SKM-1 (cell line): ENCODE data around the gene JMJD7.
"Not testable (repeated sequence)": the region's sequence is repeated elsewhere in the genome, so short reads cannot be mapped to it uniquely, and the experiment has no call there.

Experiments
- DNase-seq: peaks from one replicate; lab custom pipeline; 2025; ENCODE audit not compliant: unreplicated experiment; lab: John Stamatoyannopoulos, UW

Gene JMJD7

GRCh38 chr15:41821831-41822230 is 6.1 kb upstream of the JMJD7 start:
- DNase-seq, result no peak

GRCh38 chr15:41822471-41822870 is 5.4 kb upstream of the JMJD7 start:
- no peak for DNase-seq

DNA sequence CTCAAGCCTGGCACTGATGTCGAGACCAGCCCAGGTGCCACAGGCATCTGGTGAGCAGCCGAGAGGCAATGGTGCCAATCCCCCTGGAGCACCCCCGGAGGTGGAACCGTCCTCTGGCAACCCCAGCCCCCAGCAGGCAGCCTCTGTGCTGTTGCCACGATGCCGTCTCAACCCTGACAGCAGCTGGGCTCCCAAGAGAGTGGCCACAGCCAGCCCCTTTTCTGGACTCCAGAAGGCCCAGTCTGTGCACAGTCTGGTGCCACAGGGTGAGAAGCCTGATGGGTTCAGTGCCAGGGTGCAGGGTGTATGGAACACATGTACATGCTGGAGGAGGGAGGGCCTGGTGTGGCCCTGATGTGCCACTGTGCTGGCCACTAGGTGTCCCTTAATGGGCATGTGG is 4.9 kb upstream of the JMJD7 start:
- DNase-seq, result no peak

- no peak for DNase-seq
Measured at GRCh38 chr15:41823502-41823901, 4.4 kb upstream of the JMJD7 start.

GRCh38 chr15:41824062-41824745 is 3.7 kb upstream of the JMJD7 start:
- DNase-seq, result no peak

DNA sequence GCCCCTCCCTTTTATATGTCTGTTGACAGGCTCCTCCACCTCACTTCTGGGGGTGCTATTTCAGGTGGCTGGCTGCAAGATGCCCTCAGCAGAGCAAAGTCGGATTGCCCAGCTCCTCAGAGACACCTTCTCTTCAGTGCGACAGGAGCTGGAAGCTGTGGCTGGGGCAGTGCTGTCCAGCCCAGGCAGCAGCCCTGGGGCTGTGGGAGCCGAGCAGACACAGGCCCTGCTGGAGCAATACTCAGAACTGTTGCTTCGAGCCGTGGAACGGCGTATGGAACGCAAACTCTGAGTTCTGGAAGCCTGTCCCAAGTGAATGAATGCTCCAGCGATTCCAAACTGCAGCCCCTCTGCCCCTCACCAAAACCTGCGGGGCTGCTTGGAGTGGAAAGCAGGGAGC is 2.7 kb upstream of the JMJD7 start:
- DNase-seq, result no peak

- DNase-seq, result no peak
Measured at GRCh38 chr15:41825572-41826535, 2.0 kb upstream of the JMJD7 start.

GRCh38 chr15:41827290-41827879 is 507 bp upstream of the JMJD7 start:
- DNase-seq, result no peak

GRCh38 chr15:41828807-41829141 is 882 bp downstream of the JMJD7 start:
- DNase-seq, result no peak

DNA sequence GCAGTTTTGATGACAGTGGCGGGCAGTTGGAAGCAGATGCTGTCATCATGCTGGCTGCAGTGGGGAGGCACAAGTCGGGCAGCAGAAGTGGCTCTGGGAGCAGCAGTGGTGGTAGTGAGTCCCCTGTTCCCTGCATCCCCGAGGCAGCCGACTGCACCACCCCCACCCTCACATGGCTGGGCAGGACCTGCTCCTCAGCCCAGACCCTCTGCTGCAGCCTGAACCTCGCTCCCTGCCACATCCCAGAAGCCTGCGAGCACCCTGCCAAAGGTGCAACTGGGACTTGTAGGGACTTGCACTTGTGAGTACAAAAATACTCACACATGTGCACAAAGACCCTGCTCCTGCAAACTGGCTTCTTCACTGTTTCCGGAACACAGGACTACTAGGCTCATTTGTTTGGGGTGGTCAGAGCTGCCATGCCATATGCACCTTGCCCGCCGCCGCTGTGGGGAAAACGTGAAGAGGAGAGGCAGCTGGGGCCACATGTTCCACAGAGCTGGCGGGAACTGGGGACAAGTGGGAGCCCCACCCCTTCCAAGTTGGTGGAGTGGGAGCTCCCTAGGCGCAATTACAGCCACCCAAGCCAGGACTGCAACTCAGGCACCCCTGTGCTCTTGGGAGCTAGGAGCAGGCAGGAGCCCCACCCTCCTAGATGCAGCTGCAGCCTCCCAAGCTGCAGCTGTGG is 2.2 kb downstream of the JMJD7 start:
- DNase-seq, result no peak

GRCh38 chr15:41831291-41831690 is 3.4 kb downstream of the JMJD7 start:
- DNase-seq, result not testable (repeated sequence)

DNA sequence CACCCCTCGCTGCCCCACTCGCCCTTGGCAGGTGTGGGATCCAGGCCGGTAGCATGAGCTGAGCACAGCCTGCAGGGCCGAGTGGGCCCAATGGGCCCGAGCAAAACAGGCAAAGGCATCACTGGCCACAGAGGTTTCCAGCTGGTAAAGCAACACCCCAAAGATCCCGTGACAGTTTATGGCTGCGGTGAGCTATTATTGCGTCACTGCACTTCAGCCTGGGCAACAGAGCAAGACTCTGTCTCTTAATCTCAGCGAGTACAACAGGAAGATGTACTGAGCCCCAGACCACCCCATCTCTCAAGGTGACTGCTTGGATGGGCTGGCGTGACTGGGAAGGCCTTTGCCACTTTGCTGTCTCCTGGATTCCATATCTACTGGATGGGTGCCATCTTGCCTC is 4.3 kb downstream of the JMJD7 start:
- DNase-seq, result no peak

DNA sequence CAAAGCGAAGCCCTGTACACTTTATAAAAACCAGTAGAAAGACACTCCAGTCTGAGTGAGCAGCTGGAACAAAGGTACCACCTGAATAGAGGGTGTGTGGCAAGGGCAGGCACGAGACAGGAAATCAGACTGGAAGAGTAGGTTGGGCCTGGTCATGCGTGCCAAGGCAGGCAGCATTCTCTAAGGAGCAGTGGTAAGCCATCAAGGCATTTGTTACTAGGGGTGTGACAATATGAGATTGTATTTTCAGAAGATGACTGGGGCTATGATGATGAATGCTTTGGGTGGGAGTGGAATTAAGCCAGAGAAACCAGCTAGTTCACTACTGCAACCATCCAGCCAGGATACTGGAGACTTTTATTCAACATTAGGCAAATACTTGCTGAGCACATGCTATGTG is 5.0 kb downstream of the JMJD7 start:
- DNase-seq, result no peak

DNA sequence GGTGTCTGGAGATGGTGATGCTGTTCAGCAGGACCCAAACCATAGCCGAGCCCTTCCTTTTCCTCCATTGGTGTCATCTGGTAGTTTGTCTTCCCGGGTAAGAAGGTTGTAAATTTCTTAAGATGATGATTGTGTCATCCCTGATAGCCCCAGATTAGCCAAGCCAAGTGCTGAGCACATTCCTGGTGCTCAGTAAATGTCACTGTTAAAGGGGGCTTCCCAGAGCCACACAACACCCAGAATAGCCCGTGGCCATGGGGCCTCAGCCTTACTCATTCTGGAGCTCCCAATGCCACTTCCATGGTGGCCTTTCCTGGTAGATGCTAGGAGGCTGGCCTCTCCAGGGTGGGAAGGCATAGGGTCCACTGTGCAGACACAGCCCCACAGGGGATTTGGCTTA is 6.2 kb downstream of the JMJD7 start:
- DNase-seq, result no peak

DNA sequence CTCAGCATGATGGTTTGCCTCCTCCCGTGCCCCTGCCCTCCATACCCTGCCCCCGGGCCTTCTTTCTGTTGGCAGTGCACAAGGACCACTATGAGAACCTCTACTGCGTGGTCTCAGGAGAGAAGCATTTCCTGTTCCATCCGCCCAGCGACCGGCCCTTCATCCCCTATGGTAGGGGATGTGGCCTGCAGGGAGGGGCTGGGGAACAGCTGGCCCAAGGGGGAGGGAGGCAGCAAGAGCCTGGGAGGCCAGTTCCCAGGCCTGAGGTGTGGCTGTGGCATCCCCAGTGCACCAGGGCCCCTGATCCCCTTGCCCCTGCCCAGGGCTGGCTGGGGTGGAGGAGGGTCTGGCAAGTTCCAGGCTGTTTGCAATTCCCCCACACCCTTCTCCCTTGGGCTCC is 8.2 kb downstream of the JMJD7 start:
- no peak for DNase-seq

GRCh38 chr15:41836713-41837454 is 9.0 kb downstream of the JMJD7 start:
- DNase-seq, result no peak

GRCh38 chr15:41838400-41838897 is 10.6 kb downstream of the JMJD7 start, which contains the start of gene PLA2G4B:
Gene PLA2G4B (plus strand): TSS chr15:41838847. CDS start chr15:41838914, 67 bp downstream.
- DNase-seq, result no peak

- no peak for DNase-seq
Measured at GRCh38 chr15:41839781-41840491, 12.0 kb downstream of the JMJD7 start.

- DNase-seq, result no peak
Measured at GRCh38 chr15:41840673-41841072, 12.8 kb downstream of the JMJD7 start.

GRCh38 chr15:41841131-41841530 is 13.2 kb downstream of the JMJD7 start:
- DNase-seq, result no peak
